ENCODE results near the gene SIRT7. TPM values are rescaled to one million over a fixed set of nuclear protein-coding genes. Genes with fewer than 3 reads are reported as not detected.

SIRT7 gene
- total and polyA plus RNA-seq, 4 donors, result 14.7 to 43.4 (median 32.9) TPM

DNA sequence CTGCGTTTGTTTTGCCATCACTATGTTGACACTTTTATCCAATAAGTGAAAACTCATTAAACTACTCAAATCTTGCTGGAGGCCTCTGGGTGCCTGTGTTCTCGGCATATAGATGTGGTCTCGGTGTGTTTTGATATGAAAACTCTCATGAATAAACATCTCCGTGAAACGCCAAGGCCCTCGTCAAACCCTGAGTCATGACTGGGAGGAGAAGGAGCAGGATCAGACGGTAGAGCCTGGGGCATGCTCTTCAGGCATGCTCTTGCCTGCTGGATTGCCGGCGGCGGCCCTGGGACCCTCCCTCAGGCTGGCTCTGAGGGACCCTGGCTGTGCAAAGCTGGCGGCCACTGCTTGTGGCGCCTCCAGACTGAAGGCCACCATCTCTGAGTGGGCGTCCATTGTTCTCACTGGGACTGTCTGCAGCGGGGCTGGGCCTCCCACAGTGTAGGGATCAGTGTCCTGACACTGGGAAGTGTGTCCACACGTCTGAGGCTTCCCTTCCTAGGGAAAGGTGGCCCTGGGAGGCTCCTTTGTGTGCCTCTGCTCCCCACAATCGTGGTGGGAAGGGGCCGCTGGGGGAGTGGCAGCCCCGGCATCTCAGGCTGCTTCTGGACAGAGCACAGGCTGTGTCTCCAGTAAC is 17.7 kb downstream of the SIRT7 start:
- TF ChIP-seq, protein P1, sequence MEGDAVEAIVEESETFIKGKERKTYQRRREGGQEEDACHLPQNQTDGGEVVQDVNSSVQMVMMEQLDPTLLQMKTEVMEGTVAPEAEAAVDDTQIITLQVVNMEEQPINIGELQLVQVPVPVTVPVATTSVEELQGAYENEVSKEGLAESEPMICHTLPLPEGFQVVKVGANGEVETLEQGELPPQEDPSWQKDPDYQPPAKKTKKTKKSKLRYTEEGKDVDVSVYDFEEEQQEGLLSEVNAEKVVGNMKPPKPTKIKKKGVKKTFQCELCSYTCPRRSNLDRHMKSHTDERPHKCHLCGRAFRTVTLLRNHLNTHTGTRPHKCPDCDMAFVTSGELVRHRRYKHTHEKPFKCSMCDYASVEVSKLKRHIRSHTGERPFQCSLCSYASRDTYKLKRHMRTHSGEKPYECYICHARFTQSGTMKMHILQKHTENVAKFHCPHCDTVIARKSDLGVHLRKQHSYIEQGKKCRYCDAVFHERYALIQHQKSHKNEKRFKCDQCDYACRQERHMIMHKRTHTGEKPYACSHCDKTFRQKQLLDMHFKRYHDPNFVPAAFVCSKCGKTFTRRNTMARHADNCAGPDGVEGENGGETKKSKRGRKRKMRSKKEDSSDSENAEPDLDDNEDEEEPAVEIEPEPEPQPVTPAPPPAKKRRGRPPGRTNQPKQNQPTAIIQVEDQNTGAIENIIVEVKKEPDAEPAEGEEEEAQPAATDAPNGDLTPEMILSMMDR (IDR thresholded peaks at IDR 0.05; ENCODE audit: control extremely low read depth, extremely low read depth), result no peak
- no peaks in the 10 kb centered on the region for H3K27me3 ChIP-seq (ENCODE audit: control insufficient read depth in 3 of 3, insufficient read depth in 3 of 3, low read length in 2 of 3)
- 82 to 90% methylated on average over 18 of the region's 18 CpGs for WGBS, 2 donors

DNA sequence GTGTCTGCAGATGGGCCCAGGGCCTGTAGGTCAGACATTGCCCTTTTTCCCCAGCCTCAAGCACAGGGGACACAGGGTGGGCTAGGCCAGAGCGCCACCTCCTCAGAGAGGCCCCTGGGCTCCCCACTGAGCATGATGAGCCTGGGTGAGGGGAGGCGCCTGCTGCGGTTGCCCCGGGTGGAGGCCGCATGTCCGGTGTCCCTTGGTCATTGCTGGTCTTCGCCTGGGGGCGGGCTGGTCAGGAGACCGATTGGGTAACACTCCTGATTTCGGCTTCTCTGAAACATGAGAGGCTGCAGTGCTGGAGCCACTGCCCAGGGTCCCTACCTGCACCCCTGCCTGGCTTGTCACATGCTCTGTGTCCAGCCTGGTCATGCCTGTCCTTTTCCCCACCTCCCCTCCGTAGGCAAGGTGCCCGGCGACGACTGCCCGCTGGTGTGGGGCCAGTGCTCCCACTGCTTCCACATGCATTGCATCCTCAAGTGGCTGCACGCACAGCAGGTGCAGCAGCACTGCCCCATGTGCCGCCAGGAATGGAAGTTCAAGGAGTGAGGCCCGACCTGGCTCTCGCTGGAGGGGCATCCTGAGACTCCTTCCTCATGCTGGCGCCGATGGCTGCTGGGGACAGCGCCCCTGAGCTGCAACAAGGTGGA is 18.3 kb downstream of the SIRT7 start:
- DNase-seq, result no peak
- Histone ChIP-seq H3K9ac (ENCODE audit: insufficient read depth in 1 of 2, low read length in 2 of 2) (no peak overlapping the region), H3K27me3 (ENCODE audit: control insufficient read depth in 3 of 3, insufficient read depth in 3 of 3, low read length in 2 of 3) (no peaks in the 10 kb centered on the region), H3K36me3 (ENCODE audit: control insufficient read depth in 4 of 4, insufficient read depth in 4 of 4, low read length in 4 of 4) (peaks cover 10 to 41% (median 16%) of the 10 kb centered on the region in 4 donors), H3K27ac (ENCODE audit: low read depth in 1 of 2, low read length in 1 of 2) (no peak overlapping the region), H3K4me1 (ENCODE audit: control insufficient read depth in 5 of 5, insufficient read depth in 5 of 5, low read length in 5 of 5) (peaks cover 0 to 10% (median 0%) of the 10 kb centered on the region in 5 donors), H3K4me3 (no peak overlapping the region), H3K9me3 (ENCODE audit: control insufficient read depth in 4 of 4, insufficient read depth in 3 of 4, low read length in 3 of 4) (no peaks in the 10 kb centered on the region)
- 93 to 94% methylated on average over 22 of the region's 22 CpGs for WGBS, 2 donors
- TF ChIP-seq, protein P1 (IDR thresholded peaks at IDR 0.05; ENCODE audit: control extremely low read depth, extremely low read depth), result no peak
- ATAC-seq (ENCODE audit: insufficient read depth, low FRiP score), result no peak

More for the DNA sequence above, 17.7 kb downstream of the SIRT7 start:
- no peak for DNase-seq
- ATAC-seq (ENCODE audit: insufficient read depth, low FRiP score), result no peak
- H3K27ac ChIP-seq (ENCODE audit: low read depth in 1 of 2, low read length in 1 of 2), result no peak overlapping the region
- H3K9me3 ChIP-seq (ENCODE audit: control insufficient read depth in 4 of 4, insufficient read depth in 3 of 4, low read length in 3 of 4), result no peaks in the 10 kb centered on the region
- H3K4me1 ChIP-seq (ENCODE audit: control insufficient read depth in 5 of 5, insufficient read depth in 5 of 5, low read length in 5 of 5), result peaks cover 0 to 10% (median 0%) of the 10 kb centered on the region in 5 donors
- H3K9ac ChIP-seq (ENCODE audit: insufficient read depth in 1 of 2, low read length in 2 of 2), result no peak overlapping the region
- H3K4me3 ChIP-seq, result no peak overlapping the region
- H3K36me3 ChIP-seq (ENCODE audit: control insufficient read depth in 4 of 4, insufficient read depth in 4 of 4, low read length in 4 of 4), result peaks cover 9 to 44% (median 15%) of the 10 kb centered on the region in 4 donors

GRCh38 chr17:81898885-81899284 is 19.1 kb downstream of the SIRT7 start:
- H3K9ac ChIP-seq (ENCODE audit: insufficient read depth in 1 of 2, low read length in 2 of 2), result no peak overlapping the region
- TF ChIP-seq, protein P1 (IDR thresholded peaks at IDR 0.05; ENCODE audit: control extremely low read depth, extremely low read depth), result no peak
- H3K36me3 ChIP-seq (ENCODE audit: control insufficient read depth in 4 of 4, insufficient read depth in 4 of 4, low read length in 4 of 4), result peaks cover 13 to 37% (median 17%) of the 10 kb centered on the region in 4 donors
- H3K27ac ChIP-seq (ENCODE audit: low read depth in 1 of 2, low read length in 1 of 2), result no peak overlapping the region
- H3K27me3 ChIP-seq (ENCODE audit: control insufficient read depth in 3 of 3, insufficient read depth in 3 of 3, low read length in 2 of 3), result no peaks in the 10 kb centered on the region
- ATAC-seq (ENCODE audit: insufficient read depth, low FRiP score) (no peak), DNase-seq (no peak)
- peaks cover 0 to 10% (median 0%) of the 10 kb centered on the region in 5 donors for H3K4me1 ChIP-seq (ENCODE audit: control insufficient read depth in 5 of 5, insufficient read depth in 5 of 5, low read length in 5 of 5)
- H3K4me3 ChIP-seq, result no peak overlapping the region
- no peaks in the 10 kb centered on the region for H3K9me3 ChIP-seq (ENCODE audit: control insufficient read depth in 4 of 4, insufficient read depth in 3 of 4, low read length in 3 of 4)
- 94 to 96% methylated on average over 9 of the region's 9 CpGs for WGBS, 2 donors

All from lung (tissue), 12 donors.